OCI-LY1 (cell line): Measurements from ENCODE around the gene SECTM1.

Experiments
- H2AFZ ChIP-seq: fragments of 200-600 bp; sonication (generic), shearing (Covaris generic); 2 replicates; pipeline ENCODE4 v1.6.0; 2014; ENCODE audit warnings: antibody characterized with exemption, mild to moderate bottlenecking, low read length
- H3F3A ChIP-seq: fragments of 200-600 bp; sonication (generic), shearing (Covaris generic); 2 replicates; pipeline ENCODE4 v1.6.0; 2014; ENCODE audit warnings: mild to moderate bottlenecking, antibody characterized with exemption, low read length, moderate library complexity; ENCODE audit not compliant: insufficient read depth
- H3K27ac ChIP-seq: fragments of 200-600 bp; sonication (generic); 2 replicates; pipeline ENCODE4 v1.5.1; 2014; ENCODE audit warnings: low read length, mixed run types, mild to moderate bottlenecking, low read depth; ENCODE audit not compliant: poor library complexity, severe bottlenecking
- H3K27me3 ChIP-seq: fragments of 200-600 bp; sonication (generic); 2 replicates; pipeline ENCODE4 v1.6.0; 2014; ENCODE audit warnings: antibody characterized with exemption, mild to moderate bottlenecking, low read length, moderate library complexity; ENCODE audit not compliant: insufficient read depth
- H3K36me3 ChIP-seq: fragments of 200-600 bp; sonication (generic); 2 replicates; pipeline ENCODE4 v1.6.1; 2014; ENCODE audit warnings: mild to moderate bottlenecking, antibody characterized with exemption, low read length, moderate library complexity, mixed read lengths; ENCODE audit not compliant: insufficient read depth
- H3K4me1 ChIP-seq: fragments of 200-600 bp; sonication (generic); 2 replicates; pipeline ENCODE4 v1.5.1; 2014; ENCODE audit warnings: mild to moderate bottlenecking, low read length, moderate library complexity; ENCODE audit not compliant: insufficient read depth, severe bottlenecking
- H3K4me2 ChIP-seq: fragments of 200-600 bp; sonication (generic), shearing (Covaris generic); 2 replicates; pipeline ENCODE4 v1.6.1; 2014; ENCODE audit warnings: low read length
- H3K4me3 ChIP-seq: fragments of 200-600 bp; sonication (generic); 2 replicates; pipeline ENCODE4 v1.5.1; 2014; ENCODE audit warnings: low read length, low read depth, mild to moderate bottlenecking, mixed read lengths; ENCODE audit not compliant: poor library complexity, severe bottlenecking
- H3K79me2 ChIP-seq: fragments of 200-600 bp; shearing (Covaris generic); 2 replicates; pipeline ENCODE4 v1.6.1; 2016; ENCODE audit warnings: mixed run types, low read length, mixed read lengths; ENCODE audit not compliant: insufficient read depth
- H3K9ac ChIP-seq: fragments of 200-600 bp; sonication (generic), shearing (Covaris generic); 2 replicates; pipeline ENCODE4 v1.6.1; 2014; ENCODE audit warnings: mild to moderate bottlenecking, low read length, mixed read lengths
- H3K9me2 ChIP-seq: fragments of 200-600 bp; sonication (generic), shearing (Covaris generic); 2 replicates; pipeline ENCODE4 v1.6.1; 2014; ENCODE audit warnings: low read depth, mild to moderate bottlenecking, low read length, mixed read lengths
- H3K9me3 ChIP-seq: fragments of 200-600 bp; shearing (Covaris generic); 2 replicates; pipeline ENCODE4 v1.6.1; 2014; ENCODE audit warnings: low read length, mixed read lengths
- H4K20me1 ChIP-seq: fragments of 200-600 bp; sonication (generic), shearing (Covaris generic); 2 replicates; pipeline ENCODE4 v1.6.0; 2016; ENCODE audit warnings: mild to moderate bottlenecking, low read length; ENCODE audit not compliant: insufficient read depth
- EZH2 ChIP-seq: fragments of 200-600 bp; sonication (generic), shearing (Covaris generic); IDR thresholded peaks from 2 replicates; pipeline ENCODE4 v1.8.0; 2017; ENCODE audit warnings: borderline replicate concordance, mixed run types, mild to moderate bottlenecking, antibody characterized with exemption, low read length, moderate library complexity, mixed read lengths
- TF ChIP-seq, protein P1 (sequence below): fragments of 200-600 bp; sonication (generic), shearing (Covaris generic); IDR thresholded peaks from 2 replicates; pipeline ENCODE4 v1.5.1; 2017; ENCODE audit warnings: mild to moderate bottlenecking, antibody characterized with exemption, low read length, moderate library complexity, mixed read lengths

Gene SECTM1

DNA sequence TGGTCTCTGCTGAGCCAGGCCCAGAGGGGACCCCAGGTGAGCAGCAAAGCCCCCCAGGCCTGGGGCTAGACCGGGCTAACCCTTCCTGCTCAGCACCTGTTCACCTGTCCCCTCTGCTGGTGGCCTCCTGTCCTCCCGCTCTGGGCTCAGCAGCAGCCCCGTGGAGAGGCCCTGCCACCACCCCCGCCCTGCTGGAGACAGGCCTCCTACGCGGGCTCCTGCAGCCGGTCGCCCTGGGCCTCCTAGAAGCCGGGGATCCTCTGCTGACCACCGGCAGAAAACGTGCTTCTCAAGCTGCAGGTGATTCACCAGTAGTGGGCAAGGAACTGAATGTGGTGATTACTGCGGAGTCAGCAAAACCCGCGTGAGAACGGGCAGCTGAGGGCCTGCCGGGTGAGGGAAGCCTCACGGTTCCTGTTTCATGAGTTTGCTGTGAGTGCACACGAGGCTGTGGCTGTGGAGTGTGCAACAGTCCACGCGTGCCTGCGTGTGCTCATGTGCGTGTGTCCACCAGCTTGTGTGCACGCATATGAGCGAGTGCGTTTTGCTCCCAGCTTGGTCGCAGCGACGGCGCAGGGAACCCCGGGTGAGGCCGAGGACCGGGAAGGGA lies 792 bp downstream of the SECTM1 start:
- Histone ChIP-seq H3K27ac (no peak overlapping the region), H2AFZ (no peak overlapping the region), H3K9ac (no peak overlapping the region), H3K79me2 (no peaks in the 10 kb centered on the region), H3K36me3 (no peaks in the 10 kb centered on the region), H3F3A (no peaks in the 10 kb centered on the region), H3K9me3 (no peaks in the 10 kb centered on the region), H4K20me1 (no peaks in the 10 kb centered on the region), H3K4me1 (peaks cover 5% of the 10 kb centered on the region), H3K4me3 (no peak overlapping the region), H3K9me2 (no peaks in the 10 kb centered on the region), H3K27me3 (peaks cover 14% of the 10 kb centered on the region; the same call in 1 of the 2 replicates), H3K4me2 (no peak overlapping the region)
- no peak for TF ChIP-seq EZH2
- TF ChIP-seq, protein P1, sequence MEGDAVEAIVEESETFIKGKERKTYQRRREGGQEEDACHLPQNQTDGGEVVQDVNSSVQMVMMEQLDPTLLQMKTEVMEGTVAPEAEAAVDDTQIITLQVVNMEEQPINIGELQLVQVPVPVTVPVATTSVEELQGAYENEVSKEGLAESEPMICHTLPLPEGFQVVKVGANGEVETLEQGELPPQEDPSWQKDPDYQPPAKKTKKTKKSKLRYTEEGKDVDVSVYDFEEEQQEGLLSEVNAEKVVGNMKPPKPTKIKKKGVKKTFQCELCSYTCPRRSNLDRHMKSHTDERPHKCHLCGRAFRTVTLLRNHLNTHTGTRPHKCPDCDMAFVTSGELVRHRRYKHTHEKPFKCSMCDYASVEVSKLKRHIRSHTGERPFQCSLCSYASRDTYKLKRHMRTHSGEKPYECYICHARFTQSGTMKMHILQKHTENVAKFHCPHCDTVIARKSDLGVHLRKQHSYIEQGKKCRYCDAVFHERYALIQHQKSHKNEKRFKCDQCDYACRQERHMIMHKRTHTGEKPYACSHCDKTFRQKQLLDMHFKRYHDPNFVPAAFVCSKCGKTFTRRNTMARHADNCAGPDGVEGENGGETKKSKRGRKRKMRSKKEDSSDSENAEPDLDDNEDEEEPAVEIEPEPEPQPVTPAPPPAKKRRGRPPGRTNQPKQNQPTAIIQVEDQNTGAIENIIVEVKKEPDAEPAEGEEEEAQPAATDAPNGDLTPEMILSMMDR: no peak

DNA sequence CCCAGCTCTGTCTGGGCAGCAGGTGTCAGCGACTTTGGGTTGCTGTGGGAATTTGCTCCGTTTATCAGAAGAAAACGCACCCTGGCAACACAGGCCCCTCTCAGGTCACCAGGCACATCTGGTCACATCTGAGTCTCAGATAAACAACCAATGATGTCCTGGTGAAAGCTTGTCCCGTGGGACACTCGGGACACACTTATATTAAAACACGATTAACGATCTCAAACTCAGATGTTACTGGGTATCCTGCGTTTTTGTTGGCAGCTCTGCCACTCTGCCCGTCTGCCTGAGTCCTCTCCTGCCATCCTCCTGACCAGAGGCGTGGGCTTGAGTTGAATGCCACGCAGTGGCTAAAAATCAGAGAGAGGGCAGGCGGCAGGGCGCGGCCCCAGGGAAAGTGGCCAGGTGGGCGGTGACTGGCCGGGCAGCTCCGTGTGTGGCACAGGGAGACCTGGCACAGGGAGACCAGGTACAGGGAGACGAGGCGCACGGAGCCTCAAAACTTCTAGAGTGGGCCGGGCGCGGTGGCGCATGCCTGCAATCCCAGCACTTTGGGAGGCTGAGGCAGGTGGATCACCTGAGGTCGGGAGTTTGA lies 2.1 kb downstream of the SECTM1 start:
- Histone ChIP-seq H3K9me3 (no peaks in the 10 kb centered on the region), H3K79me2 (no peaks in the 10 kb centered on the region), H3K9me2 (no peaks in the 10 kb centered on the region), H3K4me2 (no peak overlapping the region), H3K4me3 (no peak overlapping the region), H3K9ac (no peak overlapping the region), H3K27me3 (peaks cover 21% of the 10 kb centered on the region), H3K36me3 (no peaks in the 10 kb centered on the region), H3F3A (no peaks in the 10 kb centered on the region), H3K27ac (no peak overlapping the region), H4K20me1 (no peaks in the 10 kb centered on the region), H2AFZ (no peak overlapping the region), H3K4me1 (peaks cover 5% of the 10 kb centered on the region)
- TF ChIP-seq, protein P1: no peak
- TF ChIP-seq EZH2: no peak

DNA sequence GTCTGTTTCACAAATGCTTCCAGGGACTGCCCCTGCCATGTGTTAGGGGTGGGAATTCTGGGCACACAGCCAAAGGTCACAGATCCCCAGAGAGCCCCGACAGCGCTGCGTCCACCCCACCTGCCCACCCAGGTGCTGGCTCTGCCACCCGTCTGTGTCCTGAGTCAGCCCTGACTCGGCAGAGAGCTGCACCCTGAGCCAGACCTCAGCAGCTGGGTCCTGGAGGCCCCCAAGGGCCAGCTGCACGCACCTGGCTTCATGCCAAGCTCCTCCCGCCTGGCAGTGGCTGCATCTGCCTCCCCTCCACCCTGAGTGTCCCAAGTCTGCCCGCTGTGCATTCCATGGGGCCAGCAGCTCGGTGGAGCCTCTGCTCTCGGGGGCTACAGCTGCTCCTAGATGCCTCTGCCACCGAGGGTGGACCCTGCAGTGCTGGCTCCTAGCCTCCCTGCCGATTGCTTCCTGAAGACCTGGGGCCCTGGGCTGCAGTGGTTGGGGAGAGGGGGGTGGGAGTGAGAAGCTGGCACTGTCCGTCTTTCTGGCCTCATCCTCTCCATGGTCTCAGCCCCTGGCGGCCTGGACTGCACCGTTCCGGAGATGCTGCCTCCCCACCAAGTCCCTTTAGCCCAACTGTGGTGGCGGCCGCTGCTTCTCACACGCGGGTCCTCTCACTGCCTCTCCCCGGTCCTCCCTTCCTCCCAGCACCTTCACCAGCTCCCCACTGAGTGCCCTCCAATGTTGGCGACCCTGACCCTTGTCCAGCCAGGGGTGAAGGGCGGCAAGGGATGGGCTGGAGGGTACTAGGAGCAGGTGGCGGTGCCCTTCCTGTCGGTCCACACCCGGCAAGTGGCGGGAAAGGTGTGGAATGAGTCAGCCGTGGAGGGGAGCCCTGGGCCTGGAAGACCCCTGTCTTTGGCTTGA lies 3.0 kb downstream of the SECTM1 start:
- TF ChIP-seq EZH2: no peak
- TF ChIP-seq, protein P1: no peak
- Histone ChIP-seq H3K36me3 (no peaks in the 10 kb centered on the region), H3K4me1 (peaks cover 5% of the 10 kb centered on the region), H3K79me2 (no peaks in the 10 kb centered on the region), H2AFZ (no peak overlapping the region), H3K9ac (no peak overlapping the region), H3K27ac (no peak overlapping the region), H3K9me2 (no peaks in the 10 kb centered on the region), H4K20me1 (no peaks in the 10 kb centered on the region), H3K27me3 (peaks cover 21% of the 10 kb centered on the region), H3K4me3 (no peak overlapping the region), H3F3A (no peaks in the 10 kb centered on the region), H3K9me3 (no peaks in the 10 kb centered on the region), H3K4me2 (no peak overlapping the region)
